Ovary (tissue), 10 donors: Measurements from ENCODE around the gene ATXN7L3. TPM values are rescaled to one million over a fixed set of nuclear protein-coding genes. Genes with fewer than 3 reads are reported as not detected.

Experiments used
- DNase-seq, 5 donors: peaks; one replicate each; pipeline ENCODE4 v3.0.0-alpha.2; 2019 to 2020
- H3K27ac ChIP-seq, 2 donors: fragments of 200-600 bp; one replicate each; pipeline versions ENCODE4 v1.5.1 to v1.8.0; 2019 to 2022
- H3K27me3 ChIP-seq: fragments of 200-600 bp; one replicate; pipeline ENCODE4 v1.8.0; 2022
- H3K36me3 ChIP-seq: fragments of 200-600 bp; sonication (generic); one replicate; pipeline ENCODE4 v1.5.1; 2019
- H3K4me1 ChIP-seq: one replicate; pipeline ENCODE4 v1.8.1; 2013; ENCODE audit warnings: mild to moderate bottlenecking, moderate library complexity; ENCODE audit not compliant: insufficient read depth
- H3K4me3 ChIP-seq: fragments of 200-600 bp; sonication (generic); one replicate; pipeline ENCODE4 v1.5.1; 2017
- H3K9me3 ChIP-seq, 2 donors: fragments of 200-600 bp in 1 of 2; sonication (generic) in 1 of 2; one replicate each; pipeline versions ENCODE4 v1.5.1 to v1.8.1; 2013 to 2019; ENCODE audit warnings: mild to moderate bottlenecking in 1 of 2, moderate library complexity in 1 of 2
- CTCF ChIP-seq, 3 donors: fragments of 450-650 bp in 2 of 3; fragments of 200-600 bp in 1 of 3; IDR thresholded peaks; one replicate each; pipeline versions ENCODE4 v1.5.1 to v1.8.0; 2016 to 2022; ENCODE audit warnings: antibody characterized with exemption in 3 of 3, mild to moderate bottlenecking in 1 of 3
- EP300 ChIP-seq: sonication (generic); formaldehyde crosslinking; IDR thresholded peaks from one replicate; pipeline ENCODE4 v1.6.1; 2017; ENCODE audit warnings: antibody characterized with exemption
- POLR2A ChIP-seq: fragments of 450-650 bp; IDR thresholded peaks from one replicate; pipeline ENCODE4 v1.6.1; 2017; ENCODE audit warnings: antibody characterized with exemption, mild to moderate bottlenecking, moderate library complexity
- WGBS, 3 donors: extraction: QIAGEN DNeasy Blood & Tissue Kit in 1 of 3; methylation state at CpG; one replicate each; pipeline versions ENCODE4 v1.1.5 to v1.1.7; 2013 to 2017; 5-methylcytosine and 5-hydroxymethylcytosine counted together
- intact Hi-C, 4 donors: fragments of 100-400 bp; cut with DNase I; formaldehyde crosslinking; loops; one replicate each; pipeline versions ENCODE4 v1.11.0 to v1.15.1; 2022 to 2023
- long read RNA-seq, 3 donors: library from polyadenylated mRNA in 2 of 3; unstranded in 2 of 3; transcript quantifications; one replicate each; pipeline ENCODE4 v2.0.0 and lab custom pipeline, GENCODE V29; 2021 to 2026
- polyA plus RNA-seq, 2 donors: library from polyadenylated mRNA; stranded (reverse); fragments of 200-250 nt in 1 of 2; fragments of 350-450 nt in 1 of 2; fragmentation: Illumina TruSeq in 1 of 2; extraction: RNeasy Lipid Tissue Mini Kit (QIAGEN cat#74804) in 1 of 2; gene quantifications; one replicate each; pipeline ENCODE4 v1.2.3, GENCODE V29; 2013 to 2014
- total RNA-seq, 7 donors: library from RNA; depleted of rRNA in 2 of 7; stranded (reverse); fragments of >200 nt in 2 of 7; fragmentation: NEBNext Ultra II Directional in 3 of 7; extraction: Animal tissue kit (Norgen Biotek cat#: 25700) in 3 of 7; gene quantifications; one replicate each; pipeline versions ENCODE4 v1.1.0 to v1.2.4, GENCODE V29; 2016 to 2023
- donor health status: DM: no; HTN: no; CAD: no; lungs with moderate emphysema.
- donor health status: DM: no; HTN: no; CAD: no.
- donor health status: Bipolar disorder and iron deficiency.
- donor health status: DM: yes; HTN: yes; CAD: no.
- donor health status: DM: no; HTN: no; CAD: no.
- donor health status: DM: yes; HTN: yes; CAD: no.

The ATXN7L3 gene, protein sequence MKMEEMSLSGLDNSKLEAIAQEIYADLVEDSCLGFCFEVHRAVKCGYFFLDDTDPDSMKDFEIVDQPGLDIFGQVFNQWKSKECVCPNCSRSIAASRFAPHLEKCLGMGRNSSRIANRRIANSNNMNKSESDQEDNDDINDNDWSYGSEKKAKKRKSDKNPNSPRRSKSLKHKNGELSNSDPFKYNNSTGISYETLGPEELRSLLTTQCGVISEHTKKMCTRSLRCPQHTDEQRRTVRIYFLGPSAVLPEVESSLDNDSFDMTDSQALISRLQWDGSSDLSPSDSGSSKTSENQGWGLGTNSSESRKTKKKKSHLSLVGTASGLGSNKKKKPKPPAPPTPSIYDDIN
- total RNA-seq (10 to 100 TPM; 25.3 to 97.4 (median 72.6) TPM), polyA plus RNA-seq (10 to 100 TPM; 33.6 to 45.1 TPM)
- long read RNA-seq, donor 1, partial matches to known transcripts: 0 of 40 reads
- long read RNA-seq, donor 1, other reads (novel, unspliced or antisense): 39 of 40 reads
- long read RNA-seq, donor 2, partial matches to known transcripts: 0 of 4 reads
- long read RNA-seq, donor 2, other reads (novel, unspliced or antisense): 0 of 4 reads
- long read RNA-seq, donor 3, transcript ATXN7L3-205 (13 exons, 1,341 nt): major isoform, 8 of 58 reads
- long read RNA-seq, donor 3, partial matches to known transcripts: 1 of 58 reads
- long read RNA-seq, donor 3, other reads (novel, unspliced or antisense): 48 of 58 reads

DNA sequence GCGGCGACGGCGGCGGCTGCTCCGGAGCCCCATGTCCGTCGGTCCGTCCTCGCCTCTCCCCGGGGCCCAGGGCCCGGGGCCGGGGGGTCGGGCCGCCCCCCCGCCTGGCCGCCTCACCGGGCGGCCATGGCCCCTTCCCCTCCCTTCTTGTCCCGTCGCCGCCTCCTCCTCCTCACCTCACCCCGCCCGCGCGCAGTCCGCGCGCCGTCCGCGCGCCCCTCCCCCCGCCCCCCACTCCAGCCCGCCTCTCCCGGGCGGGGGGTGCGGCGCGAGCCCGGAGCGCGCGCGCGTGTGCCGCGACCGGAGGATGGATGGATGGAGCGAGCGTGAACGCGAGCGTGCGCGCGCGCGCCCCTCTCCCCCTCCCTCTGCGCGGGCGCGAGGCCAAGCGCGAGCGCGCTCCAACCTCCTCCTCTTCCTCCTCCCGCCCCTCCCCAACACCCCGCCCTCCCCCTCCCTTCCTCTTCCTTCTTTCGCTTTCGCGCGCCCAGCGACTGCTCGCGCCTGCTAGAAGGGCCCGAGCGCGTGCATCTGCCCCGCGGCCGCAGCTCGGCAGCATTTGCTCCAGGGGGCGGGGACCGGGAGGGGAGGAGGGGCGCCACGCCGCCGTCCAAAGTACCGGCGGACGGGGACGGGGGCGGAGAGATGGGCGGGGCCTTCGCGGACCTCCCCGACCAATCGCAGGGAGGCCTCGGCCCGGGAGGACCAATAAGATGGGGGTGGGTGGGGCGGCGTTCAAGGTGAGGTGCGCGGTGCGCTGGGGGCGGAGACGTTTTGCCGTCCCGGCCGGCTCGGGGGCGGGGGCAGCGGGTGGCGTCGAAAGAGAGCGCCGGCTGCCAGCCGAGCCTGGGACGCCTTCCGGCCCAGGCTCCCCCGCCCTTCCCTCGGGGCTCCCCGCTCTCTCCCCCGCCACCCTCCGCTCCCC lies at the start of gene ATXN7L3:
TSS of gene ATXN7L3 (minus strand) at position 332 of the 925 bp plus-strand sequence. CDS start 1,814 bp downstream, outside the sequence.
- H3K27me3 ChIP-seq: no peaks in the 10 kb centered on the region

GRCh38 chr17:44247876-44248736 lies 48.4 kb upstream of the ATXN7L3 start:
- 68 to 78% (median 73%) methylated on average over 10 of the region's 10 CpGs for WGBS, 3 donors
- Histone ChIP-seq H3K36me3 (no peaks in the 10 kb centered on the region), H3K27me3 (no peaks in the 10 kb centered on the region), H3K4me3 (no peak overlapping the region), H3K4me1 (peaks cover 5% of the 10 kb centered on the region), H3K27ac (no peak overlapping the region), H3K9me3 (no peaks in the 10 kb centered on the region)
- intact Hi-C loops: no loop called here
- TF ChIP-seq EP300 (no peak), CTCF (IDR thresholded peaks at IDR 0.05) (no peak), POLR2A (no peak)
- no peak for DNase-seq

More for the DNA sequence above, at the start of gene ATXN7L3:
- H3K4me3 ChIP-seq: peak within 1 kb of the TSS; percentile 83
- peak; percentile 99 for DNase-seq
- intact Hi-C loops: loop anchor here in 1 of 4 donors (10.0 kb wide), 1 partner anchor 155 kb away; no protein-coding TSS in a partner anchor
- no peaks in the 10 kb centered on the region for H3K36me3 ChIP-seq
- WGBS, 3 donors: 0 to 1% (median 1%) methylated on average over 29 to 125 of the region's 126 CpGs
- peak within 1 kb of the TSS; percentile 94 to 95 for H3K27ac ChIP-seq
- no peaks in the 10 kb centered on the region for H3K9me3 ChIP-seq
- H3K4me1 ChIP-seq: no peaks in the 10 kb centered on the region
- TF ChIP-seq EP300: no peak
- TF ChIP-seq CTCF (IDR thresholded peaks at IDR 0.05): no peak
- TF ChIP-seq POLR2A: no peak

GRCh38 chr17:44247440-44247841 lies 47.8 kb upstream of the ATXN7L3 start:
- intact Hi-C loops: no loop called here
- peaks cover 5% of the 10 kb centered on the region for H3K4me1 ChIP-seq
- peak in 1 of 5 donors; percentile 53 for DNase-seq

More at GRCh38 chr17:44247440-44247841, 47.8 kb upstream of the ATXN7L3 start:
- Histone ChIP-seq H3K27me3 (no peaks in the 10 kb centered on the region), H3K4me3 (no peak overlapping the region), H3K27ac (no peak overlapping the region), H3K9me3 (no peaks in the 10 kb centered on the region), H3K36me3 (no peaks in the 10 kb centered on the region)
- whole genome bisulfite sequencing, 3 donors: 15 to 24% (median 21%) methylated on average over 7 of the region's 7 CpGs
- TF ChIP-seq CTCF (IDR thresholded peaks at IDR 0.05) (no peak), POLR2A (no peak), EP300 (no peak)
